Glomerular visceral epithelial cell (primary cell): ENCODE data around the gene TANGO2.

Experiments
- DNase-seq: peaks from one replicate; pipeline ENCODE4 v3.0.0-alpha.2; 2016; ENCODE audit errors: extremely low spot score

The TANGO2 gene

DNA sequence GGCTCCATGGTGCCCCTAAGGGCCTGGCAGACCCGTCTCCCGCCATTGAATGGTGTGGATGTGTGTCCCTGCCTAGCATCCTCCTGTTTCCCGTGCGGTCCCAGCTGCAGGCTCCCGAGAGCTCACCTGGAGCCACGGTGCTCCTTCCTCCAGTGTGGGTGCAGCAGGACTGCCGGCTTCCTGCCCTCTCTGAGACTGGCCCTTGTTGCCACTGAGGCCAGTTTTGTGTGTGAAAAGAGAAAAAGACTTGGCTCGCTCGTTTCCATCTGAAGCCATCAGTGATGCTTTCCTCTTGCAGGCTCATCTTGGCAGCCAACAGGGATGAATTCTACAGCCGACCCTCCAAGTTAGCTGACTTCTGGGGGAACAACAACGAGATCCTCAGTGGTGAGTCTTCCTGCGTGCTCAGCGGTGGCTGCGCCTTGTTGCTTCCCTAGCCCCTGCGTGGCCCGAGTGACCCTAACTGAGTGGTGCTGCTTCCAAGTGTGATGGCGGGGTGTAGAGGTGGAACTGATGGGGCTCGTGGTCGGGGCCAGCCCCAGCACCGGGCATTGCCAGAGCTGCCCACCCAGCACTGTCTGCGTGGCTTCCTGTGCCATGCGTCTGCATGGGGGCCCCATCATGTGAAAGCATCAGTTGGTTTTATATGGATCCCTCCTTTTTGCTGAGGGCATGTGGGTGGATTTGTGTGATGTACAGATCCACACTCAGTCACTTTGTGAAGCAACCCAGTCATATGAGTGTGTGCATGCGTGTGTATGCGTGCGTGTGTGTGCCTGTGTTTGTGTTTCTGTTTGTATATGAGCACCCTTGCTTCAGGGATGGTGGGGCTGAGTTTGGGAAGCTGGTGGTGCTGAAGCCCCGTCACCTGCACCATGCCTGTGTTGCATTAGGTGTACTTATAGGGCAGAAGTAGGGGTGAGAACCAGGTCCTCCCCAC, 22.4 kb downstream of the TANGO2 start:
- no peak for DNase-seq

DNA sequence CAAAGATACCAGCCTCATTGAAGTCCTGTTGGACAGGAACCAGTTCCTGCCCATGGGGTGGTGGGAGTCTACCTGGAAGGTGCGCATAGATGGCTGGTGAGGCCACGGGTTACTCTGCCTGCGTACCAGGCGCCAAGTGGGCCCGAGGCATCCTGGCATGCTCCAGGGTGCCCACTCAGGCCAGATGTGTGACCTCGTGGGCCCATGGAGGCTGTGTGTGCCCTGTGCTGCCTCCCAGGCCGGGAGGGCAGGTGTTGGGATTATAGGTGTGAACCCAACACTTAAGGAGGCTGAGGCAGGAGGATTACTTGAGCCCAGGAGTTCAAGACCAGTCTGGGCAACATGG, 23.1 kb downstream of the TANGO2 start:
- DNase-seq = no peak

DNA sequence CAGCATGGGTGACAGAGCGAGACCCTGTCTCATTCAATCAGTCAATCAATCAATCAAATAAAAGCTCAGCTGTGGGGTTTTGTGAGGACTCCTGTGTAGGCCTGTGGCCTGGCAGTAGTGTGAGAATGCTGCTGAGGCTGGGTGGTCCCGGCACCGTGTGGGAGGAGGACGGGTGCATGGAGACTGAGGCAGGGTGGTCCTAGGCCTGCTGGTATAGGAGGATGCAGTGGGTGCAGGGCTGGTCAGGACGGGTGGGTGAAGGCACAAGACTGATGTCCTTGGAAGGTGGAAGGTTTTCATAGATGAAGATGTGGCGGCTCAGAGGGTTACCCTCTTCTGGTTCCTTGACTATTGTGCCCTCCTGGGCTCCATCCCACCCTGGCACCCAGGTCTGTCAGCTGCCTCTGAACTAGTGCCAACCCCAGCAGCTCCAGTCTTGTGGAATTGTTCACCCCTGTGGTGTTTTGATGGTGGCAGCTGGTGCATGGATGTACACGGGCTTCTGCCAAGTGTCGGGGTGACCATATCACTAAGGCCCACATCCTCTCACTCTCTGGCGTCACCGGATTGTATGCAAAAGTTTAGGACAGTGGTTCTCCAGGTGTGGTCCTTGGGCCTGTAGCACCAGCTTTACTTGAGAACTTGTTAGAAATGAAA, 23.7 kb downstream of the TANGO2 start:
- no peak for DNase-seq

DNA sequence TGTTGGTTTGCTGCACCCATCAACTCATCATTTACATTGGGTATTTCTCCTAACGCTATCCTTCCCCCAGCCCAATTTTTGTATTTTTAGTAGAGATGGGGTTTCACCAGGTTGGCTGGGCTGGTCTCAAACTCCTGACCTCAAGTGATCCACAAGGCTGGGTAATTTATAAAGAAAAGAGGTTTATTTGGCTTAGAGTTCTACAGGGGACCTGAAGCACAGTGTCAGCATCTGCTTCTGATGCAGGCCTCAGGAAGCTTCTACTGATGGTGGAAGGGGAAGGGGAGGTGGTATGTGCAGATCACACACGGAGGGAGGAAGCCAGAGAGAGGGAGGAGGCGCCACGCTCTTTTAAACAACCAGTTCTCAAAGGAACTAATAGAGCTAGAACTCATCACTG, 25.8 kb downstream of the TANGO2 start:
- DNase-seq = no peak

DNA sequence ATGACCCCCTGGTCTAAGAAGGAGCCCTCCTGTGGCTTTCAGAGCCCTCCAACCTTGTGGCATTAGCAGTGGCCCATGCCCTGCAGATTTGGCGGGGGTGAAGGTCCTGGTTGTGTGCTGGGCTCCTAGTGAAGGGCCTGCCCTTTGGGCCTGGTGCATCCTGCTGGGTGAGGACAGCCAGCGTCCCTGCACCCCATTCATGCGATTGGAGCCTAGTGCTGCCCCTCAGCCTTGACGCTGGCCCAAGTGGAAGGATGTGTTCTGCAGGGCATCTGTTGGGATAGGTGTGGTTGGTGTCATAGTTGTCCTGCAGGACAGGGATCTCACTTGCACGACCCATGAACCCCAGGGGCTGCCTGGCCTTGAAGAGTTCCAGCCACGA, 31.0 kb downstream of the TANGO2 start:
- DNase-seq = no peak

DNA sequence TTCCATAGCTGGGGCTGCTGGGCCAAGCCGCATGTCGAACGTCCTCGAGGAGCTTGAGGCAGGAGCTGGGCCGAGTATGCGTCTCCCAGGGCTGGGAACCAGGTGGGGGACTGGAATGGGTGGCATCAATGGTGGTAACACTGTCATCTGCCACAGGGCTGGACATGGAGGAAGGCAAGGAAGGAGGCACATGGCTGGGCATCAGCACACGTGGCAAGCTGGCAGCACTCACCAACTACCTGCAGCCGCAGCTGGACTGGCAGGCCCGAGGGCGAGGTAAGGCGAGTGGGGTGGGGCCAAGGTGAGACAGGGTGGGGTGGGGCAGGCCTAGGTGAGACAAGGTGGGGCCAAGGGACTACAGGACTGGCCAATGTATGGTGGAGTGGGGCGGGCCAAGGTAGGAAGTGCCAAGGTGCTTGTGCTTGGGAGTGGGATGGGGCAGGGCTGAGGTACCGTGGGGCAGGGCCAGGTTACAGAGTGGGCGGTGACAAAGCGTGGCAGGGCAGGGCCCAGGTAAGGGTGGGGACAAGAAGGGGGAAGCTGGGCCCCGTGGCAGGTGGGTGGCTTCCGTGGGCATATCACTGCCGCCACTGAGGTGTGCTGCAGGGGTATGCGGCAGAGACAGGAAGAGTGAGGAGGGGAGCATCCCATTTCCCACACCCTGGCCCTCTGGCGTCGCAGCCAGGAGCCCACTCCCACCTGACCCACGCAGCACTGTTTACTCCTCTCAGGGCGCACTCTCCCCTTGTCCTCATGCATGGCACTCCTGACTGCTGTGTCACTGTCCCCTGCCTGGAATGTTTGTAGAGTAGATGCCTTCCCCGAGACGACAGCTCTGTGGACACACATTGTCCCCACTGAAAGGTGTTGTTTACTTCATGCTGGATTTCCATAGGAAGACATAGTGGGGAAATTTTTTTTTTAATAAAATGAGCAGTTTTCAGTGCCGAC, 31.7 kb downstream of the TANGO2 start:
- DNase-seq = no peak

DNA sequence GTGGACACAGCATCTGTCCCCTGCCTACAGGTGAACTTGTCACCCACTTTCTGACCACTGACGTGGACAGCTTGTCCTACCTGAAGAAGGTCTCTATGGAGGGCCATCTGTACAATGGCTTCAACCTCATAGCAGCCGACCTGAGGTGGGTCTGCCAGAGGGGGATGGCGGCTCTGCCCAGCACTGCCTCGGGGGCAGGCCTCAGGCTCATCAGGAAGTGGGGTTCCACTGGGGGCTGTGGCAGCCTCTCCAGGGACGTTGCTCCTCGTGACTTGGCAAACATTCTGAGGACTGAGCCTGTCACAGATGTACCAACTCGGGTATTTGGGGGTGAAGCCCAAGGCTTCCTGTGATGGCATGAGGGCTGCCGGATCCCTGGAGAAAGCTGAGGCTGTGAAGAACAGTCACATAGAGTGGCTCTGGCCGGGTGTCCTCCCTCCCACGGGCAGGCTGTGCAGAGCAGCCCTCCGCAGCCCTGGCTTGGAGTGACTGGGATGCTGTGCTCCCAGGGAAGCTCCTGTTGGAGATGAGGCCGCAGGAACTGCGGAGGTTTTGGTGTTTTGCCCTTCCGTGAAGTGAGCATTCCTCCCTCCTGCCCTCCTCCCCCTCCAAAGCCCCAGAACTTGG, 32.6 kb downstream of the TANGO2 start:
- no peak for DNase-seq

DNA sequence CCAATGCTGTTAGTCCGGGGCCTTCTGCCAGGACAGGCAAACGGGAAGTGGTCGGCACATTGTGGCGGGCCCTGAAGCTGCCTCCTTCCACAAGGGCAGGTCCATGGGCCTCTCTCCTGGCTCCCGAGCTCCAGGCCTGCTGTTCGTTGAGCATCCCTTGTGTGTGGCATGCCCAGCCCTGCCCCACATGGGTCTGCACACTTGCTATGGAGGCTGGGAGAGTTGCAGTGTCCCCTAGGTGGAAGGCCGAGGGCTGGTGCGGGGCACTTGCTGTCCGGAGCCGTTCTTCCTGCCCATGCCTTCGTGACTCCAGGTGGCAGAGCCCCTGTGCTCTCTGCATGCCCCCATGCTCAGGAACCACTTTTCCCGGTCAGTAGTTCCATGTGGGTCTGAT, 33.1 kb downstream of the TANGO2 start:
- DNase-seq = no peak

DNA sequence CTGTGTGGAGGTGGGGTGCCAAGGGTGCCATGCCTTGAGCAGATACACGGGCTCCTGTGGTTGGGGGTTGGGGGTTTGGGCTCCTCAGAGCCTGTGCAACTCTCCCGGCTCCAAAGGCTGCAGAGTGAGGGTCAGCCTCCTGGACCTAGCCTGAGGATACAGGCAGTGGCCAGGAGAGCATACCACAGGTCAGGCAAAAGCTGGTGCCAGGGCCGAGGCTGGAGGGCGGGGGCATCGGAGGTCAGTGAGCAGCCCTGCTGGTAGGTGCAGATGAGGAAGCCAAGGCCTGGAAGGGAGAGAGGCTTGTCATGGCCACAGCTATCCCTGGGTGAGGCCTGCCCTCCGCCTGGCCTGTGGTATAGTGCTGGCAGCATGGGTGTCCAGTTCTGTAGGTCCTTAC, 33.6 kb downstream of the TANGO2 start:
- DNase-seq = no peak

DNA sequence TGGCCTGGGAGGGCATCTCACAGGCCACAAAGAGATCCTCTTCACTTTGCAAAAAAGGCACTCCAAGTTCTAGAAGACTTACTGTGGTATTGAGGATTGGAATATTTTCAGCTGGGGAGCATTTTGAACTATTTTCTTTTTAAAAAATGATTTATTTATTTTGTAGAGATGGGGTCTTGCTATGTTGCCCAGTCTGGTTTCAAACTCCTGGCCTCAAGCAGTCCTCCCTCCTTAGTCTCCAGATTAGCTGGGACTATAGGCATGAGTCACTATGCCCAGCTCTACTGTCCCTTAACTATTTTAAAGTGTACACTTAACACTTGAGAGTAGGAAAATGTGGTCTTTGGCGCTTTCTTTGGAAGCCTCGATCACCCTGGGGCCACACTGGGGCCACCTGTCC, 34.2 kb downstream of the TANGO2 start:
- DNase-seq = no peak

DNA sequence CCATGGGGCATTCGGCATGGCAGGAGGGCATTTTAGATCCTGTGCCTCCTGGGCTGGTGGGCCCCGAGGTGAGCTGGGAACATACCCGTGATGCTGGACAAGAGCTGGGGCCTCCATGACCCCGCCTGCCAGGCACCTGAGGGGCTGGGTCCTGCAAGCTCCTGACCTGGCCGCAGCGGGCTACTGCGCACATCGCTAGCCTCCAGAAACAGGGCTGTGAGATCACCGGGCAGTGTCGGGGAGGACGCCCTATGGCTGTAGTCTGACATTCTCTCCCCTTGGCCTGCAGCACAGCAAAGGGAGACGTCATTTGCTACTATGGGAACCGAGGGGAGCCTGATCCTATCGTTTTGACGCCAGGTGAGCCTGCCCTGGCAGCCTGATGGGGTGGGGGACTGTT, 34.7 kb downstream of the TANGO2 start:
- DNase-seq = no peak

DNA sequence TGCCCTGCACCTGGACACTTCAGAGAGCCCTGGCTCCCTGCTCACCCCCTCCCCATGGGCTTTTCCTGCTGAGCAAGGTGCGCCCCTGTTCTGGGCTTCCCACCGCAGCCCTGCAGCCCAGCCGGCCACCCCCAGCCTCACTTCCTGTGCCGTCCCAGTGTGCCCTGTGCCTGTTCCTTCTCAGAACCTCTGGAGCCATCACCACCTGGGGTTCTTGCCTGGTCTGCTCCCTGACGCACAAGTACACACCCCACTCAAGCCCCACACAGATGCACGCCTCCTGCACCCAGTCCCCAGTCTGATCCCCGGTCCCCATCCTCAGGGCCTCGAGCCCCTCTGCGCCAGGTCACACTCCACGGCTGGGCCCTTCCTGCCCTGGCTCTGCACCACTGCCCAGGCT, 35.3 kb downstream of the TANGO2 start:
- DNase-seq = no peak

DNA sequence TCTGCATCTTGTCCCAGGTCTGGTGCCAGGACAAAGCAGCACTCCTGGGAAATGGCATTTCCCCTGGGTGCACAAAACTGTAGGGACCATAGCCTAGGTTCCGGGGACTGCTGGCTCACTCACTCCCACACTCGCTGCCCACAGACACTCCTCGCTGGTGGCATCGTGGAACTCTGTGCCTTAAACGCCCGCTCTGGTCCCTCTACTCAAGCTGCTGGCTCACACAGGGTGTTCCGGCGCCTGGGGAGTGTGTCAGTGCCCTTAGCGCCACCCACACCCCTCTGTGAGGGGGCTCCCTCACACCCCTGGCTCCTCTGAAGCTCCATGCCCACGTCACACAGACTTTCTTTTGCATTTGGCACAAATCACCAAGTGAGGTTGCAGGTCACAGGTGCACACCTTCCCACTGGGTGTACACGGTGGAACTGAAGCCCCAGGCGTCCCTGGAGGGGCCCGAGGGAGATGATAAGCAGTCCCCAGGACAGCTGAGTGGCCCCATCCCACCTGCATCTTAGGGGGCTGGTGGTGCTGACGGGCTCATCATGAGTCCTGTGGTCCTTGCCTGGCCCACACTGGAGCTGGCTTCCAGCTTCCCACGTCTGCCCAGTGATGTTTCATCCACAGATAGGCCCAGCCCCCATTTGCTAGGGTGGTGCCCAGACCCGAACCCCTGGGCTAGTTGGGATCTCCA, 35.9 kb downstream of the TANGO2 start:
- DNase-seq = no peak

DNA sequence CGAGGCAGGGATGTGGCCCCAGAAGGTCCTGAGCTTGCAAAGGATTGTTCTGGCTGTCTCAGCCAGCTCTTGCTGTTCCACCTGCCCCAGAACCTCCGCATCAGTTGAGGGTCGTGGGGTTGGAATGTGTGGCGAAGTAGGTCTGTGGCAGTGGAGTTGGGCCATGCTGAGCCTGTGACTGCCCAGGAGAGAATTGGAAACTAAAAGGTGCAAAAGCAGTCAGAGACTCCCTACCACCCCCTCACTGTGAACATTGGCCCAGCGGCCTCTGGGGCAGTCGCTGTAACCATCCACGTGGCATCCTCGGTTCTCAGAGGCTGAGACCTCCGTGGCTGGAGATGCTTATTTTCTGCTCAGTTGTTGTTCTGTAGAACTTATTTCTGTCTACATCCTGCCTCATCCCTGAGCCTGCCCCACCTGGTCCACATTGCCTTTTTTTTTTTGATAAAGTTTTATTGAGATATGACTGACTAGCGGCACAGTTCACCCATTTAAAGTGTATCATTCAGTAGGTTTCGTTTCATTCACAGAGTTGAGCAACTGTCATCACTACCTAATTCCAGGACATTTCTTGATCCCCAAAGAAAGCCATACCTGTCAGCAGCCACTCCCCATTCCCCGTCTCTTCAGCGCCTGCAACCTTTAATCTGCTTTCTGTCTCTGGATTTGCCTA, 36.8 kb downstream of the TANGO2 start:
- DNase-seq = no peak

DNA sequence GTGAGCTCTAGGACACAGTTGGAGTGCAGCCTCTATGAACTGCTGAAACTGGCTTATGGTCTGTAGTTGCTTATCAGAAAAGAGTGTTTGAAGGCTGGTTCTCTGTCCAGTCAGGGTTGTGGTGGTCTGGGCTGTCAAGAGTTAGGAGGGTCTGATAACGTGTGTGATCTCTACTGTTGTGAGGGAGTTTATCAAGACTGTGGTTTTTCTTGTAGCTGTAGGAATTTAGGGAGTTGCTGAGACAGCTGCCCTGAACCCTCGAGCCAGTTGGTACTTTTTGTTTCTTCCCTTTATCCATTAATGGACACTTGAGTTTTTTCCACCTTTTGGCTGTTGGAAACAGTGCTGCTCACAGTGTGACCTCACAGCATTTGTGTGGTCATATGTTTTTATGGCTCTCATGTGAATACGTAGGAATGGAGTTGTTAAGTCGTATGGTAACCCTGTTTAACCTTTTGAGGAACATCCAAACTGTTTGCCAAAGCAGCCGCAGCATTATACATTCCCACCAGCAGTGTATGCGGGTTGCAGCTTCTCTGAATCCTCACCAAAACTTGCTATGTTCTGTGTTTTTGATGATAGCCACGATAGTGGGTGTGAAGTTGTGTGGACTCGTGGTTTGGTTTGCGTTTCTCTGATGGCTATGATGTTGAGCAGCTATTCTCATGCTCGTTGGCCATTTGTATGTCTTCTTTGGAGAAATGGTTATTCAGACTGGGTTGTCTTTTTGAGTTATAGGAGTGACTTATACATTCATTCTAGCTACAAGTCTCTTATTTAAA, 38.3 kb downstream of the TANGO2 start:
- DNase-seq = no peak

DNA sequence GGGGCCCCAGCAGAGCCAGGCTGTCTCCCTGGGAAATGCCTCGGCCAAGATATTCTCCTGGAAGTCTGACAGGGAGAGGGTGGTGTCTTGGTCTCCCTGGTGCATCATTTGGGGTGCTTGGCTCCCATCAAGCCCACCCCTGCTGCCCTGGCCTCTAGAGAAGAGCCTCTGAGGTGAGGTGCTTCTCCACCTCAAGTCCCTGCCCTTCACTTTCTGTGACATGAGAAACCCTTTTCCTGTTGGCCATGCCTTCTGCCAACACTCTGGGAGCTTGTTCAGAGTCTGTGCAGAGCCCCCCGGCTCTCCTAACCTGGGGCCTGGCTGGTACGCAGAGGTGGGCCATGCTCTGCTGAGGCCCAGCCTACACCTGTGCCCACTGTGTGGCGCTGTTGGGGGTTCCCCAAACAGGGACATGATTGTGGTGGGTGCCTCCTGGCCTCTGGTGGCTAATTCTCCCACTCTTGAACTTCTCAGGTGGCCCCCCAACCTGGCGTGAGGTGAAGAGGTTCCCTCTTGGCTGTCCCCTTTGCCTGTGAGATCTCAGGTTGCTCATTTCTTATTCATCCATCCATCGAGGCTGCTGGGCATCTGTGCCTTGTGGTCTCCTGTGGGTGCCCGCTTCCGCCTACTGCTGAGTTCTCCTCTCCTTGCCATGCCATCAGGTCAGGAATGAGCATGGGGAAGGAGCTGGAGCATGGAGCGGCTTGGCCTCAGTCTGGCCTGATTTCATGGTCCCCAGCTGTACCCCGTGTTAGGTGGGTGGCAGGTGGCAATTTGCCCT, 40.0 kb downstream of the TANGO2 start:
- DNase-seq = no peak

DNA sequence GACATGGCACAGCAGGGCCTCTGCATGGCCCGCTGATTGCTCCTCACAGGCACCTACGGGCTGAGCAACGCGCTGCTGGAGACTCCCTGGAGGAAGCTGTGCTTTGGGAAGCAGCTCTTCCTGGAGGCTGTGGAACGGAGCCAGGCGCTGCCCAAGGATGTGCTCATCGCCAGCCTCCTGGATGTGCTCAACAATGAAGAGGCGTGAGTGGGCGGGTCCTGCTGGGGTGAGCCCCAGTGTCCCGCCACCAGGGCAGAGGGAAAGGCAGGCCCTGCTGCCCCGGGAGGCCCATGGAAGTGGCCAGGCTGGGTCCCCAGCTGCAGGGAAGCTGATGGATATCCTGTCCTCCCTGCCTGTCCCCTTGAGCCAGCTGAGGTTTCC, 40.6 kb downstream of the TANGO2 start:
- DNase-seq = no peak

DNA sequence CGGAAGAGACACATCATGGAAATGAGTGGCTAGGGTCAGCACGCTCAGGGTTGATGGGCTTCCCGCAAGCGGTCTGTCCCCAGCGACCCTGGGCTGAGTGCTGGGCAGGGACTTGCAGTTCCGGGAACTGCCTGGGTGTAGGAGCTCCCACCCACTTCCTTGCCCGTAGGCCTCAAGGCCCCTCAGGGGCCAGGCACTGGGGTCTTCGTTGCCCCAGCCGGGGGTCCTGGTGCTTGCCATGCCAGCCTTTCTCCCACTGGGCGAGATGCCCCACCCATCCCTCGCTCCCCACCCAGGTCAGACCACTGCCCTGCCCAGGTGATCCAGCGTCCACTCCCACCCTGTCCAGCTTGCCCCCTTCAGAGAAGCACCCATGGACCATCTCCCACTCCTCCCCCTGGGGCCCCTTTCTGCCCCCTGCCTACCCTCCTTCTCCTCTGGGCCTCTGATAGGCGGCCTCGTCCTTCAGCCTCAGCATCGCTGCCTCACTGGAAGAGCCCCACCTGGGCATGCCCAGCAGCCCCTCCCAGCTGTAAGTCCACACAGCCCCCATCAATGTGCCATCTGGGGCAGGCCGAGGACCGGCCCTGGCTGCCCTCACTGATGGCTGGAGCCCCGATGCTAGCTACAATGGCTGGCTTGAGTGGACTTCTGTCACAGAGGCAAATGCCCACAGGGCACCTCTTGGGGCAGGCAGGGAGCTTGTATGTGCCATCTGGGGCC, 41.3 kb downstream of the TANGO2 start:
- no peak for DNase-seq

DNA sequence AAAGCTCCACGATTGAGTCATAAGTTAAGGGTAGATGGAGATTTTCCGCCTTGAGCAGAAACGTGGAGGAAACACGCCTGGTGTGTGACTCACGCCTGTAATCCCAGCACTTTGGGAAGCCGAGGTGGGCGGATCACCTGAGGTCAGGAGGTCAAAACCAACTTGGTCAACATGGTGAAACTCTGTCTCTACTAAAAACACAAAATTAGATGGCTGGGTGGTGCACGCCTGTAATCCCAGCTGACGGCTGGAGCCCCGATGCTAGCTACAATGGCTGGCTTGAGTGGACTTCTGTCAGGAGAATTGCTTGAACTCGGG, 41.8 kb downstream of the TANGO2 start:
- DNase-seq = peak; percentile 67
